SK-N-SH (cell line): ENCODE data around the gene SLC26A11.

Experiments used
- EZH2phosphoT487 ChIP-seq: fragments of 200-600 bp; sonication (generic); IDR thresholded peaks from 2 replicates; pipeline ENCODE4 v1.6.1; 2017; ENCODE audit warnings: low read depth, mixed run types, mild to moderate bottlenecking, antibody characterized with exemption, moderate library complexity, borderline replicate concordance
- NRF1 ChIP-seq: IDR thresholded peaks from 2 replicates; pipeline ENCODE4 v1.6.1; 2012; ENCODE audit warnings: low read depth, mild to moderate bottlenecking, low read length
- TF ChIP-seq, protein P1 (sequence below): fragments of 200-600 bp; sonication (generic); IDR thresholded peaks from 2 replicates; pipeline ENCODE4 v1.6.1; 2017; ENCODE audit warnings: antibody characterized with exemption, mild to moderate bottlenecking, moderate library complexity

DNA sequence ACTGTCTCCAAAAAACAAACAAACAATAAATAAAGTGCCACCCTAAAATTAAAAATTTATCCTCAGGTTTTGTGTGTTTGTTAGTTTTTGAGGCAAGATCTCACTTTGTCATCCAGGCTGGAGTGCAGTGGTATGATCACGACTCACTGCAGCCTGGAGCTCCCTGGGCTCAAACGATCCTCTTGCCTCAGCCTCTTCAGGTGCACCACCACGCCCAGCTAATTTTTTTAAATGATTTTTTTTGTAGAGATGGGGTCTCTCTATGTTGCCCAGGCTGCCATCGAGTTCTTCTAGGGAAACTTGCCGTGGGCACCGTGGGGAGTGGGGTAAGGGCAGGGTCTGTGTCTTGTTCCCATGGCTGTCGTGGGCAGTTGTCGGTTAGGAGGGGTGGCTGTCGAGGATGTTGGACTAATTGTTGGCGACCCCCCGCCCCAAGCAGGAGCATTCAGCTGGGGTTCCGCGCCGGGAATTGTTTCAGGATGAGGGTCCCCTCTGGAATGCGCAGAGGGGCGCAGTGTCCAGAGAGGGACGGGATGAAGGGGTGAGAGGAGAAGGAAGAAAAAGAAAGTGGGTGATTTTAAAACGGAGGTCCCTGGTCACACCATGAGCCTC, 39.3 kb downstream of the SLC26A11 start:
- TF ChIP-seq NRF1: no peak
- TF ChIP-seq, protein P1, sequence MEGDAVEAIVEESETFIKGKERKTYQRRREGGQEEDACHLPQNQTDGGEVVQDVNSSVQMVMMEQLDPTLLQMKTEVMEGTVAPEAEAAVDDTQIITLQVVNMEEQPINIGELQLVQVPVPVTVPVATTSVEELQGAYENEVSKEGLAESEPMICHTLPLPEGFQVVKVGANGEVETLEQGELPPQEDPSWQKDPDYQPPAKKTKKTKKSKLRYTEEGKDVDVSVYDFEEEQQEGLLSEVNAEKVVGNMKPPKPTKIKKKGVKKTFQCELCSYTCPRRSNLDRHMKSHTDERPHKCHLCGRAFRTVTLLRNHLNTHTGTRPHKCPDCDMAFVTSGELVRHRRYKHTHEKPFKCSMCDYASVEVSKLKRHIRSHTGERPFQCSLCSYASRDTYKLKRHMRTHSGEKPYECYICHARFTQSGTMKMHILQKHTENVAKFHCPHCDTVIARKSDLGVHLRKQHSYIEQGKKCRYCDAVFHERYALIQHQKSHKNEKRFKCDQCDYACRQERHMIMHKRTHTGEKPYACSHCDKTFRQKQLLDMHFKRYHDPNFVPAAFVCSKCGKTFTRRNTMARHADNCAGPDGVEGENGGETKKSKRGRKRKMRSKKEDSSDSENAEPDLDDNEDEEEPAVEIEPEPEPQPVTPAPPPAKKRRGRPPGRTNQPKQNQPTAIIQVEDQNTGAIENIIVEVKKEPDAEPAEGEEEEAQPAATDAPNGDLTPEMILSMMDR: no peak
- TF ChIP-seq EZH2phosphoT487: no peak
